GM12878 (cell line): Measurements from ENCODE around the gene IFITM2. TPM values are rescaled to one million over a fixed set of nuclear protein-coding genes. Genes with fewer than 3 reads are reported as not detected.
"Not testable (repeated sequence)": the region's sequence is repeated elsewhere in the genome, so short reads cannot be mapped to it uniquely, and the experiment has no call there.

ENCODE experiments used
- ATAC-seq: fragments of 200-7000 bp; cut with Tn5 transposase; 3 replicates; pipeline ENCODE4 v1.9.1; 2020; ENCODE audit warnings: mild to moderate bottlenecking, moderate library complexity
- BruUV-seq: library from RNA; stranded (reverse); fragments of 400-500 nt; replicated peaks from 2 replicates; lab custom pipeline; 2021; lab: Mats Ljungman, UMichigan
- CTCF ChIA-PET: fragments of 300-600 bp; sonication (Branson Sonifier 250); formaldehyde crosslinking; extraction: SDS; loops from one replicate; lab custom pipeline; 2021; ENCODE audit warnings: inconsistent platforms; lab: Yijun Ruan, JAX
- POLR2A ChIA-PET: fragments of 350-600 bp; formaldehyde crosslinking; extraction: SDS; loops from one replicate; lab custom pipeline; 2021; ENCODE audit warnings: inconsistent platforms; lab: Charles Lee
- RAD21 ChIA-PET: fragments of 300-600 bp; sonication (Branson Sonifier 250); formaldehyde crosslinking; loops from one replicate; lab custom pipeline; 2023; ENCODE audit warnings: antibody characterized with exemption; ENCODE audit not compliant: unreplicated experiment; lab: Charles Lee
- SMC1A ChIA-PET: fragments of 300-600 bp; sonication (Branson Sonifier 250); formaldehyde crosslinking; loops from one replicate; lab custom pipeline; 2023; ENCODE audit not compliant: unreplicated experiment, uncharacterized antibody; lab: Charles Lee
- DNase-seq: peaks from one replicate; pipeline ENCODE4 v3.0.0-alpha.2; 2011; ENCODE audit warnings: low read depth, low spot score
- FAIRE-seq: peaks from 3 replicates; lab custom pipeline; 2011; peaks lifted over from hg19 to GRCh38; lab: Jason Lieb, UNC
- H2AFZ ChIP-seq: 2 replicates; pipeline ENCODE4 v1.6.0; 2011; ENCODE audit warnings: low read depth, low read length, control low read depth; ENCODE audit not compliant: control insufficient read depth
- H3K27ac ChIP-seq: 2 replicates; pipeline ENCODE4 v1.5.1; 2011; ENCODE audit warnings: control low read depth; ENCODE audit not compliant: control insufficient read depth, insufficient read depth
- H3K27me3 ChIP-seq, 2 experiments: replicated peaks in 1 of 2; 2 replicates each; pipeline versions ENCODE4 v1.6.0 to v1.6.1; 2011; ENCODE audit warnings: low read length in 1 of 2; ENCODE audit not compliant: control insufficient read depth in 2 of 2, insufficient read depth in 2 of 2
- H3K36me3 ChIP-seq, 2 experiments: 2 replicates each; pipeline ENCODE4 v1.5.1; 2011; ENCODE audit warnings: low read length in 1 of 2; ENCODE audit not compliant: control insufficient read depth in 2 of 2, insufficient read depth in 2 of 2
- H3K4me1 ChIP-seq: 2 replicates; pipeline ENCODE4 v1.6.1; 2011; ENCODE audit warnings: mild to moderate bottlenecking, low read length, moderate library complexity, mixed read lengths; ENCODE audit not compliant: control insufficient read depth, insufficient read depth
- H3K4me2 ChIP-seq: 2 replicates; pipeline ENCODE4 v1.6.0; 2011; ENCODE audit warnings: control low read depth; ENCODE audit not compliant: control insufficient read depth, insufficient read depth
- H3K4me3 ChIP-seq: fragments of 200-600 bp; sonication (generic); 2 replicates; pipeline ENCODE4 v1.5.1; 2016
- H3K79me2 ChIP-seq: 2 replicates; pipeline ENCODE4 v1.6.0; 2011; ENCODE audit warnings: low read length; ENCODE audit not compliant: control insufficient read depth, insufficient read depth
- H3K9ac ChIP-seq: 2 replicates; pipeline ENCODE4 v1.8.0; 2011; ENCODE audit warnings: low read length, control low read depth, mixed read lengths; ENCODE audit not compliant: control insufficient read depth, insufficient read depth
- H3K9me3 ChIP-seq: replicated peaks from 3 replicates; pipeline ENCODE4 v1.5.1; 2011; ENCODE audit warnings: mild to moderate bottlenecking, low read length; ENCODE audit not compliant: control insufficient read depth, insufficient read depth
- H4K20me1 ChIP-seq: 2 replicates; pipeline ENCODE4 v1.6.0; 2011; ENCODE audit not compliant: control insufficient read depth, insufficient read depth
- BHLHE40 ChIP-seq, 2 experiments: fragments of 450-650 bp in 1 of 2; IDR thresholded peaks; 2 replicates each; pipeline ENCODE4 v1.6.1; 2011 to 2017; ENCODE audit warnings: low read depth in 2 of 2, borderline replicate concordance in 1 of 2, improper control_type of control experiment in 1 of 2, low read length in 1 of 2, mild to moderate bottlenecking in 1 of 2
- GATAD2B ChIP-seq: fragments of 450-650 bp; conservative IDR thresholded peaks from 2 replicates; pipeline ENCODE4 v1.6.1; 2017; ENCODE audit warnings: low read depth, mild to moderate bottlenecking, moderate library complexity
- HDAC6 ChIP-seq: fragments of 200-600 bp; sonication (generic); IDR thresholded peaks from one replicate; pipeline ENCODE4 v1.8.0; 2017; ENCODE audit warnings: antibody characterized with exemption; ENCODE audit not compliant: unreplicated experiment
- MXI1 ChIP-seq: fragments of 150-350 bp; IDR thresholded peaks from 2 replicates; pipeline ENCODE4 v1.6.1; 2011; ENCODE audit warnings: low read depth, mild to moderate bottlenecking, inconsistent platforms, low read length, improper control_type of control experiment
- NR2C1 ChIP-seq: fragments of 450-650 bp; IDR thresholded peaks from 2 replicates; pipeline ENCODE4 v1.6.1; 2017; ENCODE audit warnings: antibody characterized with exemption, mild to moderate bottlenecking, moderate library complexity
- RELA ChIP-seq: fragments of 450-650 bp; IDR thresholded peaks from 2 replicates; pipeline ENCODE4 v1.8.0; 2014; ENCODE audit warnings: borderline replicate concordance; ENCODE audit not compliant: partially characterized antibody
- WGBS: methylation state at CpG from one replicate; pipeline ENCODE4 v1.1.6; 2016; ENCODE audit warnings: low lambda C conversion rate; ENCODE audit not compliant: insufficient replicate concordance, insufficient coverage; ENCODE audit errors: missing lambda C conversion rate; 5-methylcytosine and 5-hydroxymethylcytosine counted together
- in situ Hi-C: fragments of 300-500 bp; cut with MboI; formaldehyde crosslinking; loops from 9 replicates; pipeline ENCODE4 v1.14.3; 2018; ENCODE audit warnings: mixed read lengths
- intact Hi-C: fragments of 100-400 bp; cut with micrococcal nuclease; formaldehyde crosslinking; loops from one replicate; pipeline ENCODE4 v1.14.2; 2022; ENCODE audit not compliant: unreplicated experiment
- polyA plus RNA-seq, 11 experiments: library from polyadenylated mRNA; depleted of rRNA in 4 of 11; unstranded in 6 of 11; stranded (reverse) in 5 of 11; fragments of >200 nt; fragmentation: Nextera tagmentation in 4 of 11; fragmentation: Illumina TruSeq in 1 of 11; extraction: Ambion mirVana in 4 of 11; extraction: Trizol in 1 of 11; gene quantifications; 1 replicate in 1 of 11; 2 replicates in 10 of 11; pipeline versions ENCODE4 v1.2.1 to v1.2.3, GENCODE V29; 2011 to 2016; ENCODE audit warnings: inconsistent platforms in 2 of 11, missing spikeins in 2 of 11, low read depth in 1 of 11
- total RNA-seq, 4 experiments: library from RNA; depleted of rRNA in 3 of 4; stranded (reverse); fragments of >200 nt in 3 of 4; fragmentation: Illumina TruSeq in 1 of 4; extraction: Trizol in 1 of 4; gene quantifications; 2 replicates each; pipeline versions ENCODE4 v1.2.1 to v1.2.3, GENCODE V29; 2013 to 2021
- TF ChIP-seq, protein P1 (sequence below): fragments of 450-650 bp; IDR thresholded peaks from 2 replicates; pipeline ENCODE4 v1.6.1; 2016; ENCODE audit warnings: mild to moderate bottlenecking, moderate library complexity, borderline replicate concordance

The IFITM2 gene
- total and polyA plus RNA-seq, 10 of the 15 experiments (the other 5 are each of a cell fraction or from before 2014, with no cell fraction given) = 116 to 3,672 (median 724) TPM

DNA sequence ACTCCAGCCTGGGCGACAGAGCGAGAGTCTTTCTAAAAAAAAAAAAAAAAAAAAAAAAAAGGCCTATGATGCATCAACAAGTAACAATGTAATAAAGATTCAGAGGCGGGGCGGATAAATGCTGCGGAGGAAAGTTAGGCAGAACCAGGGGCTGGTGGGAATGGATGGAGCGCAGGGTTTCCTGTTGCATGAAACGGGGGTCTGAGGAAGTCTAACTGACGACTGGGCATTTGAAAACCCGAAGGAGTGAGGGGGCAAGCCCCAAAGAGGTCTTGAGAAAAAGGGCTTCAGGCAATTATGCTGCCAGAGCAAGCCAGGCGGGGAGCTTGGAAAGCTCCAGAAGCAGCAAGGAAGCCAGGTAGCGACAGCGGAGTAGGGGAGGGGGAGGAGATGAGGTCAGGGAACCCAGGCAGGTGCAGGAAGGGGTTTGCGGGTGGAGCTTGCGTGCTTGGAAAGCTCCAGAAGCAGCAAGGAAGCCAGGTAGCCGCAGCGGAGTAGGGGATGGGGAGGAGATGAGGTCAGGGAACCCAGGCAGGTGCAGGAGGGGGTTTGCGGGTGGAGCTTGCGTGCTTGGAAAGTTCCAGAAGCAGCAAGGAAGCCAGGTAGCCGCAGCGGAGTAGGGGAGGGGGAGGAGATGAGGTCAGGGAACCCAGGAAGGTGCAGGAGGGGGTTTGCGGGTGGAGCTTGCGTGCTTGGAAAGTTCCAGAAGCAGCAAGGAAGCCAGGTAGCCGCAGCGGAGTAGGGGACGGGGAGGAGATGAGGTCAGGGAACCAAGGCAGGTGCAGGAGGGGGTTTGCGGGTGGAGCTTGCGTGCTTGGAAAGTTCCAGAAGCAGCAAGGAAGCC, 20.4 kb upstream of the IFITM2 start:
- H3K9me3 ChIP-seq, H3K4me1 ChIP-seq, H3K27ac ChIP-seq, H2AFZ ChIP-seq, H4K20me1 ChIP-seq, H3K4me2 ChIP-seq, BruUV-seq, intact Hi-C loops, H3K4me3 ChIP-seq, in situ Hi-C loops, ATAC-seq, H3K79me2 ChIP-seq, FAIRE-seq, H3K36me3 ChIP-seq, H3K9ac ChIP-seq, DNase-seq, H3K27me3 ChIP-seq: not testable (repeated sequence)
- ChIA-PET CTCF (interaction anchor here (0.7 kb wide), 1 partner anchor 33 kb away, joined by 7 read pairs; no protein-coding TSS in a partner anchor), POLR2A (interaction anchor here (1.4 to 3.5 kb wide), 2 partner anchors 16 to 20 kb away, joined by 3 to 10 read pairs; no protein-coding TSS in a partner anchor), SMC1A (interaction anchor here (0.7 kb wide), 1 partner anchor 60 kb away, joined by 3 read pairs; no protein-coding TSS in a partner anchor), RAD21 (interaction anchor here (0.6 kb wide), 1 partner anchor 69 kb away, joined by 3 read pairs; no protein-coding TSS in a partner anchor)
- 76% methylated on average over 23 of the region's 27 CpGs for WGBS

DNA sequence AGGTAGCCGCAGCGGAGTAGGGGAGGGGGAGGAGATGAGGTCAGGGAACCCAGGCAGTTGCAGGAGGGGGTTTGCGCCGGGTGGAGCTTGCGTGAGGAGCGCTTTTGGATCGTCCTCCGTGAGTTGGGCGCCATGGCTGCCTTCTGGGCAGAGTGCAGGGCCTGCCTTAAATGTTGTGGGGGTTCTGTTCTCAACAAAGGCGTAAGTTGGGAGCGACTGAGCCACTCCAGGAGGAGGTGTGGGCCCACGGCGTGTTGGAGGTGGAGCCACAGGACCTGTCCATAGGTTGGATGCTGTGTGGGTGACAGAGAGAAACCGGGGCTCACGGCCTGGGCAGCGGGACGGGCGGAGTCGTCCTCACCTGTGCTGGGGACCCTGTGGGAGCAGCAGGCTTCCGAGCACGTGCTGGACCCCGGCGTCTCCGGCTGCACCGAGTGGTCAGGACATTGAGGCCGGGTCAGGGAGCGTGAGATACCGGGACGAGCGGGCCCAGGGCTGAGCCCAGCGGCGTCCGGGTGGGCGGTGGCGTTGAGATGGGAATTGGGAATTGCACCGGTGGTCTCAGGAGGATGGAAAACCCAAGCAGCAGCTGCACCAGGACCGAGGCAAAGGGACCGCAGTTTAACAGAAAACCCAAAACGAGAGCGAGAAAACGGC, 19.7 kb upstream of the IFITM2 start:
- ChIA-PET RAD21 (interaction anchor here (1.4 kb wide), 1 partner anchor 67 kb away, joined by 3 read pairs; no protein-coding TSS in a partner anchor), SMC1A (interaction anchor here (0.7 kb wide), 1 partner anchor 60 kb away, joined by 3 read pairs; no protein-coding TSS in a partner anchor), CTCF (interaction anchor here (1.2 to 1.8 kb wide), 3 partner anchors 13 to 37 kb away, joined by 4 to 9 read pairs (median 7); no protein-coding TSS in a partner anchor), POLR2A (interaction anchor here (0.8 to 3.5 kb wide), 3 partner anchors 20 to 81 kb away, joined by 3 to 10 read pairs (median 4); partner anchors contain the start of gene BET1L)
- Histone ChIP-seq H3K4me2 (peak overlapping the region; percentile 99), H3K4me1 (peaks cover 8% of the 10 kb centered on the region; the same call in 1 of the 2 replicates), H3K27me3 (peaks cover 1 to 2% of the 10 kb centered on the region in 2 experiments; a peak in 3 of 4 replicates), H3K27ac (no peak overlapping the region), H2AFZ (peak overlapping the region; percentile 55; the same call in 1 of the 2 replicates), H3K36me3 (no peaks in the 10 kb centered on the region), H3K9me3 (no peaks in the 10 kb centered on the region), H3K4me3 (peak overlapping the region; percentile 81), H4K20me1 (no peaks in the 10 kb centered on the region), H3K79me2 (no peaks in the 10 kb centered on the region), H3K9ac (peak overlapping the region; percentile 64)
- intact Hi-C loops = no loop called here
- FAIRE-seq (no peak), DNase-seq (no peak), ATAC-seq (no peak)
- TF ChIP-seq GATAD2B (0 out of 2 replicates have a peak, but pooled peaks have one; percentile 10), HDAC6 (no peak), MXI1 (no peak), BHLHE40 (IDR thresholded peaks at IDR 0.05; ENCODE audit: borderline replicate concordance in 1 of 2, low read depth in 2 of 2, low read length in 1 of 2) (0 out of 4 replicates have a peak, but pooled peaks of 1 of the 2 experiments have one; percentile 9), NR2C1 (no peak), RELA (no peak)
- TF ChIP-seq, protein P1, sequence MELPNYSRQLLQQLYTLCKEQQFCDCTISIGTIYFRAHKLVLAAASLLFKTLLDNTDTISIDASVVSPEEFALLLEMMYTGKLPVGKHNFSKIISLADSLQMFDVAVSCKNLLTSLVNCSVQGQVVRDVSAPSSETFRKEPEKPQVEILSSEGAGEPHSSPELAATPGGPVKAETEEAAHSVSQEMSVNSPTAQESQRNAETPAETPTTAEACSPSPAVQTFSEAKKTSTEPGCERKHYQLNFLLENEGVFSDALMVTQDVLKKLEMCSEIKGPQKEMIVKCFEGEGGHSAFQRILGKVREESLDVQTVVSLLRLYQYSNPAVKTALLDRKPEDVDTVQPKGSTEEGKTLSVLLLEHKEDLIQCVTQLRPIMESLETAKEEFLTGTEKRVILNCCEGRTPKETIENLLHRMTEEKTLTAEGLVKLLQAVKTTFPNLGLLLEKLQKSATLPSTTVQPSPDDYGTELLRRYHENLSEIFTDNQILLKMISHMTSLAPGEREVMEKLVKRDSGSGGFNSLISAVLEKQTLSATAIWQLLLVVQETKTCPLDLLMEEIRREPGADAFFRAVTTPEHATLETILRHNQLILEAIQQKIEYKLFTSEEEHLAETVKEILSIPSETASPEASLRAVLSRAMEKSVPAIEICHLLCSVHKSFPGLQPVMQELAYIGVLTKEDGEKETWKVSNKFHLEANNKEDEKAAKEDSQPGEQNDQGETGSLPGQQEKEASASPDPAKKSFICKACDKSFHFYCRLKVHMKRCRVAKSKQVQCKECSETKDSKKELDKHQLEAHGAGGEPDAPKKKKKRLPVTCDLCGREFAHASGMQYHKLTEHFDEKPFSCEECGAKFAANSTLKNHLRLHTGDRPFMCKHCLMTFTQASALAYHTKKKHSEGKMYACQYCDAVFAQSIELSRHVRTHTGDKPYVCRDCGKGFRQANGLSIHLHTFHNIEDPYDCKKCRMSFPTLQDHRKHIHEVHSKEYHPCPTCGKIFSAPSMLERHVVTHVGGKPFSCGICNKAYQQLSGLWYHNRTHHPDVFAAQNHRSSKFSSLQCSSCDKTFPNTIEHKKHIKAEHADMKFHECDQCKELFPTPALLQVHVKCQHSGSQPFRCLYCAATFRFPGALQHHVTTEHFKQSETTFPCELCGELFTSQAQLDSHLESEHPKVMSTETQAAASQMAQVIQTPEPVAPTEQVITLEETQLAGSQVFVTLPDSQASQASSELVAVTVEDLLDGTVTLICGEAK = 0 out of 2 replicates have a peak, but pooled peaks have one; percentile 26
- no TSS peak for BruUV-seq
- WGBS = 55% methylated on average over 32 of the region's 41 CpGs
- in situ Hi-C loops = no loop called here
